ENCODE results near the gene S1PR5.

The S1PR5 gene

DNA sequence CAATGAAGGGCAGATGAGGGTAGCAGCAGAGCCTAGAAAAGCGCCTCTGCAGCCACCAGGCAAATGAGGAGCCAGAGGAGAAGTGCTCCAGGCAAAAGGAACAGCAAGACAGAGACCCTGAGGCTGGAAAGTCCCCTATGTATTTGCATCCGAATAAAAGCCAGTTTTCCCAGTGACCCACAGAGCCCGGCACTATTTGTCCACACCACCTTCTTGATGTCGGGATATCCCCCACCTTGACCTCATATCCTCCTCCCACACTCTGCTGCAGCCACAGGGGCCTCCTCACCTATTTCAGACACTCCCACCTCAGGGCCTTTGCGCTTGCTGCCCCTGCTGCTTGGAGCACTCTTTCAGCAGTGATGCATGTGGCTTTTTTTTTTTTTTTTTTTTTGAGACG lies 33.1 kb upstream of the S1PR5 start:
- DNase-seq (ENCODE audit: low spot score) = no peak
- H3K14ac ChIP-seq (ENCODE audit: low read length) = no peak overlapping the region
- no peak overlapping the region for H2AK5ac ChIP-seq (ENCODE audit: low read depth, low read length)
- H3K9ac ChIP-seq (ENCODE audit: low read depth, low read length, poor library complexity) = no peak overlapping the region
- no peaks in the 10 kb centered on the region for H3K9me3 ChIP-seq (replicated peaks in 1 of 2; ENCODE audit: control insufficient read depth in 2 of 2, insufficient read depth in 1 of 2, low read depth in 1 of 2, low read length in 2 of 2)
- no peak overlapping the region for H3K4me3 ChIP-seq (ENCODE audit: low read length in 2 of 2)
- no peak overlapping the region for H2AFZ ChIP-seq (ENCODE audit: low read length)
- no peak overlapping the region for H4K91ac ChIP-seq (ENCODE audit: low read depth, low read length, poor library complexity)
- H3K18ac ChIP-seq (ENCODE audit: low read length) = no peak overlapping the region
- H3K4me1 ChIP-seq (ENCODE audit: control insufficient read depth in 2 of 2, insufficient read depth in 1 of 2, low read depth in 1 of 2, low read length in 2 of 2) = no peaks in the 10 kb centered on the region
- no peak overlapping the region for H2BK5ac ChIP-seq (ENCODE audit: low read length)
- peaks cover 48 to 73% of the 10 kb centered on the region in 2 donors for H3K36me3 ChIP-seq (replicated peaks in 1 of 2; ENCODE audit: control insufficient read depth in 2 of 2, insufficient read depth in 2 of 2, low read length in 2 of 2)
- no peak overlapping the region for H2BK120ac ChIP-seq (ENCODE audit: low read depth, low read length)
- H3K23ac ChIP-seq (ENCODE audit: low read depth, low read length, poor library complexity) = no peak overlapping the region
- no peak overlapping the region for H2BK12ac ChIP-seq (ENCODE audit: low read length)
- peaks cover 2% of the 10 kb centered on the region for H3K79me1 ChIP-seq (ENCODE audit: low read depth, low read length)
- WGBS, 2 donors (ENCODE audit: extremely low coverage in 2 of 2, insufficient read length in 2 of 2, insufficient replicate concordance in 1 of 2) = no CpG with 5 or more reads among the region's 6 CpGs
- no peak overlapping the region for H3K4me2 ChIP-seq (ENCODE audit: insufficient read depth, low read length, poor library complexity, severe bottlenecking)
- H4K8ac ChIP-seq (ENCODE audit: low read depth, low read length) = no peak overlapping the region
- no peak overlapping the region for H3K4ac ChIP-seq (ENCODE audit: low read length)
- H3K27me3 ChIP-seq (ENCODE audit: control insufficient read depth in 3 of 3, insufficient read depth in 3 of 3, low read depth in 1 of 3, low read length in 3 of 3) = no peaks in the 10 kb centered on the region
- no peak overlapping the region for H2BK15ac ChIP-seq (ENCODE audit: low read length)
- H3K27ac ChIP-seq (replicated peaks; ENCODE audit: low read length) = no peak overlapping the region

DNA sequence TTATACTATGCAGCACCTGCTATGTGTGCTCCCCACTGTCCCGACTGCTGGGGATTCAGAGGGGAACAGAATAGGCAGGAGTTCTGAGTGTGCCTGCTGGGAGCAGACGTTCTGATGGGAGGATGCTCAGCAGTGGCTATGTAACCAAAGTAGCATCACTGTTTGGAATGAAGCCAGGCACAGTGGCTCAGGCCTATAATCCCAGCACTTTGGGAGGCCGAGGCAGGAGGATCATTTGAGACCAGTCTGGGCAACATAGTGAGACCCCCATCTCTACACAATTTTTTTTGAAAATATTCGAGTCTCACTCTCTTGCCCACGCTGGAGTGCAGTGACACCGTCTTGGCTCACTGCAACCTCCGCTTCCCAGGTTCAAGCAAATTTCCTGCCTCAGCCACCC lies 32.5 kb upstream of the S1PR5 start:
- H3K23ac ChIP-seq (ENCODE audit: low read depth, low read length, poor library complexity) = no peak overlapping the region
- no CpG with 5 or more reads among the region's 7 CpGs for WGBS, 2 donors (ENCODE audit: extremely low coverage in 2 of 2, insufficient read length in 2 of 2, insufficient replicate concordance in 1 of 2)
- no peak overlapping the region for H3K14ac ChIP-seq (ENCODE audit: low read length)
- no peak overlapping the region for H3K4ac ChIP-seq (ENCODE audit: low read length)
- no peak overlapping the region for H2BK120ac ChIP-seq (ENCODE audit: low read depth, low read length)
- no peak overlapping the region for H3K27ac ChIP-seq (replicated peaks; ENCODE audit: low read length)
- no peak overlapping the region for H3K18ac ChIP-seq (ENCODE audit: low read length)
- H2BK5ac ChIP-seq (ENCODE audit: low read length) = no peak overlapping the region
- H3K27me3 ChIP-seq (ENCODE audit: control insufficient read depth in 3 of 3, insufficient read depth in 3 of 3, low read depth in 1 of 3, low read length in 3 of 3) = no peaks in the 10 kb centered on the region
- no peaks in the 10 kb centered on the region for H3K9me3 ChIP-seq (replicated peaks in 1 of 2; ENCODE audit: control insufficient read depth in 2 of 2, insufficient read depth in 1 of 2, low read depth in 1 of 2, low read length in 2 of 2)
- H2AFZ ChIP-seq (ENCODE audit: low read length) = no peak overlapping the region
- H3K4me2 ChIP-seq (ENCODE audit: insufficient read depth, low read length, poor library complexity, severe bottlenecking) = no peak overlapping the region
- peaks cover 5% of the 10 kb centered on the region for H3K79me1 ChIP-seq (ENCODE audit: low read depth, low read length)
- H2BK15ac ChIP-seq (ENCODE audit: low read length) = no peak overlapping the region
- H3K36me3 ChIP-seq (replicated peaks in 1 of 2; ENCODE audit: control insufficient read depth in 2 of 2, insufficient read depth in 2 of 2, low read length in 2 of 2) = peaks cover 42 to 70% of the 10 kb centered on the region in 2 donors
- no peak overlapping the region for H4K8ac ChIP-seq (ENCODE audit: low read depth, low read length)
- peaks cover 0 to 4% of the 10 kb centered on the region in 2 donors for H3K4me1 ChIP-seq (ENCODE audit: control insufficient read depth in 2 of 2, insufficient read depth in 1 of 2, low read depth in 1 of 2, low read length in 2 of 2)
- no peak overlapping the region for H2BK12ac ChIP-seq (ENCODE audit: low read length)
- DNase-seq (ENCODE audit: low spot score) = no peak
- no peak overlapping the region for H3K4me3 ChIP-seq (ENCODE audit: low read length in 2 of 2)
- H2AK5ac ChIP-seq (ENCODE audit: low read depth, low read length) = no peak overlapping the region
- H4K91ac ChIP-seq (ENCODE audit: low read depth, low read length, poor library complexity) = no peak overlapping the region
- H3K9ac ChIP-seq (ENCODE audit: low read depth, low read length, poor library complexity) = no peak overlapping the region

DNA sequence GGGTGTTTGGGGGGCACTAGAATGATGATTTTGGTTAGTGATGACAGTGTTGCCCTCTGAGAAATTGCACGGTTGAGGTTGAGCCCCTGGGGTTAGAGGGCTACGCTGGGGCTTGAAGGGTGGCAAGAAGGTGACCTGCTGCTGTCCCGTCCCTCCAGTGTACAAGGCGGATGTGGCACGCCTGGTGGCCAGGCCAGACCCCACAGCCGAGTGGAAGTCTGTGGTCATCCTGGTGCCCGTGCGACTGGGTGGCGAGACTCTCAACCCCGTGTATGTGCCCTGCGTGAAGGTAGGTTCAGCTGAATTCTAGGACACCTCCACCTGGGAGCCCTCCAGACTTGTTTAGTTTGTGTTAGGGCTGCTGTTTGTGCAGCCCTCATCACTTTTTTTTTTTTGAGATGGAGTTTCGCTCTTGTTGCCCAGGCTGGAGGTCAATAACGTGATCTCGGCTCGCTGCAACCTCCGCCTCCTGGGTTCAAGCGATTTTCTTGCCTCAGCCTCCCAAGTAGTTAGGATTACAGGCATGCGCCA lies 31.6 kb upstream of the S1PR5 start:
- Histone ChIP-seq H3K36me3 (replicated peaks in 1 of 2; ENCODE audit: control insufficient read depth in 2 of 2, insufficient read depth in 2 of 2, low read length in 2 of 2) (peaks cover 37 to 61% of the 10 kb centered on the region in 2 donors), H2BK12ac (ENCODE audit: low read length) (no peak overlapping the region), H3K4me2 (ENCODE audit: insufficient read depth, low read length, poor library complexity, severe bottlenecking) (no peak overlapping the region), H3K14ac (ENCODE audit: low read length) (no peak overlapping the region), H3K18ac (ENCODE audit: low read length) (peak overlapping the region; percentile 57), H3K79me1 (ENCODE audit: low read depth, low read length) (peaks cover 10% of the 10 kb centered on the region), H2AFZ (ENCODE audit: low read length) (no peak overlapping the region), H4K91ac (ENCODE audit: low read depth, low read length, poor library complexity) (no peak overlapping the region), H3K27ac (replicated peaks; ENCODE audit: low read length) (no peak overlapping the region), H4K8ac (ENCODE audit: low read depth, low read length) (no peak overlapping the region), H2AK5ac (ENCODE audit: low read depth, low read length) (no peak overlapping the region), H3K4me3 (ENCODE audit: low read length in 2 of 2) (peak overlapping the region in 1 of 2 donors; percentile 60), H3K9me3 (replicated peaks in 1 of 2; ENCODE audit: control insufficient read depth in 2 of 2, insufficient read depth in 1 of 2, low read depth in 1 of 2, low read length in 2 of 2) (no peaks in the 10 kb centered on the region), H3K4ac (ENCODE audit: low read length) (no peak overlapping the region), H2BK120ac (ENCODE audit: low read depth, low read length) (no peak overlapping the region), H2BK5ac (ENCODE audit: low read length) (peak overlapping the region; percentile 53), H2BK15ac (ENCODE audit: low read length) (no peak overlapping the region), H3K23ac (ENCODE audit: low read depth, low read length, poor library complexity) (no peak overlapping the region), H3K9ac (ENCODE audit: low read depth, low read length, poor library complexity) (no peak overlapping the region), H3K27me3 (ENCODE audit: control insufficient read depth in 3 of 3, insufficient read depth in 3 of 3, low read depth in 1 of 3, low read length in 3 of 3) (no peaks in the 10 kb centered on the region), H3K4me1 (ENCODE audit: control insufficient read depth in 2 of 2, insufficient read depth in 1 of 2, low read depth in 1 of 2, low read length in 2 of 2) (peaks cover 4 to 7% of the 10 kb centered on the region in 2 donors)
- no CpG with 5 or more reads among the region's 18 CpGs for WGBS, 2 donors (ENCODE audit: extremely low coverage in 2 of 2, insufficient read length in 2 of 2, insufficient replicate concordance in 1 of 2)
- DNase-seq (ENCODE audit: low spot score) = no peak

GRCh38 chr19:10546817-10547216 lies 29.6 kb upstream of the S1PR5 start:
- Histone ChIP-seq H3K4me1 (ENCODE audit: control insufficient read depth in 2 of 2, insufficient read depth in 1 of 2, low read depth in 1 of 2, low read length in 2 of 2) (peaks cover 4 to 7% of the 10 kb centered on the region in 2 donors), H3K14ac (ENCODE audit: low read length) (no peak overlapping the region), H2BK15ac (ENCODE audit: low read length) (no peak overlapping the region), H3K9me3 (replicated peaks in 1 of 2; ENCODE audit: control insufficient read depth in 2 of 2, insufficient read depth in 1 of 2, low read depth in 1 of 2, low read length in 2 of 2) (no peaks in the 10 kb centered on the region), H3K27ac (replicated peaks; ENCODE audit: low read length) (no peak overlapping the region), H3K36me3 (replicated peaks in 1 of 2; ENCODE audit: control insufficient read depth in 2 of 2, insufficient read depth in 2 of 2, low read length in 2 of 2) (peaks cover 18 to 41% of the 10 kb centered on the region in 2 donors), H3K4ac (ENCODE audit: low read length) (no peak overlapping the region), H4K8ac (ENCODE audit: low read depth, low read length) (no peak overlapping the region), H3K27me3 (ENCODE audit: control insufficient read depth in 3 of 3, insufficient read depth in 3 of 3, low read depth in 1 of 3, low read length in 3 of 3) (no peaks in the 10 kb centered on the region), H3K18ac (ENCODE audit: low read length) (no peak overlapping the region), H2AK5ac (ENCODE audit: low read depth, low read length) (no peak overlapping the region), H2BK120ac (ENCODE audit: low read depth, low read length) (no peak overlapping the region), H3K4me2 (ENCODE audit: insufficient read depth, low read length, poor library complexity, severe bottlenecking) (no peak overlapping the region), H2BK5ac (ENCODE audit: low read length) (no peak overlapping the region), H3K79me1 (ENCODE audit: low read depth, low read length) (peaks cover 10% of the 10 kb centered on the region), H4K91ac (ENCODE audit: low read depth, low read length, poor library complexity) (no peak overlapping the region), H3K23ac (ENCODE audit: low read depth, low read length, poor library complexity) (no peak overlapping the region), H2BK12ac (ENCODE audit: low read length) (no peak overlapping the region), H2AFZ (ENCODE audit: low read length) (no peak overlapping the region), H3K4me3 (ENCODE audit: low read length in 2 of 2) (no peak overlapping the region), H3K9ac (ENCODE audit: low read depth, low read length, poor library complexity) (peak overlapping the region; percentile 44)
- WGBS, 2 donors (ENCODE audit: extremely low coverage in 2 of 2, insufficient read length in 2 of 2, insufficient replicate concordance in 1 of 2) = no CpG with 5 or more reads among the region's 17 CpGs
- DNase-seq (ENCODE audit: low spot score) = no peak
